SKM-1 treated with dmso at 0.1 percent for 144 hours (cell line): Measurements from ENCODE around the gene RCAN1.
A peak's percentile ranks its signal among the peaks of the same experiment; 100 is the strongest.

Experiments
- DNase-seq: peaks from one replicate; lab custom pipeline; 2025; ENCODE audit not compliant: unreplicated experiment; lab: John Stamatoyannopoulos, UW

RCAN1 gene

GRCh38 chr21:34544032-34544496 is 70.8 kb downstream of the RCAN1 start:
- DNase-seq = peak; percentile 54

GRCh38 chr21:34543017-34543416 is 71.9 kb downstream of the RCAN1 start:
- no peak for DNase-seq

DNA sequence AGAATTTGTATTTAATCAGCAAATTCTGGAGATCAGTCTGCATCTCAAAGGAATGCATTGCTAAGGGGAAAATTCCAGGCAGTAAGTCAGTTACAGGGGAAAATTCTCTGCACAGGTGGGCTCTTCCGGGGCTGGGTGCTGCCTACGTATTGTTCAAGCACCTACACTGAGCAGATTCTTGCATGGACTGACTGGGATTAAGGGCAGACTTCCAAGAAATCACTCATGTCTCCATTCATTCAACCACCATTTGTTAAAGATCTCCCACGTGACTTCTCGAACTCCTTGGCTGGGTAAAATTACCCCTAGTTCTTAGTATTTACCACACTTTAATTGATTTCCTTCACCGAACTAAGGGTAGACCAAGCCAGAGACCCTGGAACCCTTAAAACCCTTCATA is 74.7 kb downstream of the RCAN1 start:
- no peak for DNase-seq

DNA sequence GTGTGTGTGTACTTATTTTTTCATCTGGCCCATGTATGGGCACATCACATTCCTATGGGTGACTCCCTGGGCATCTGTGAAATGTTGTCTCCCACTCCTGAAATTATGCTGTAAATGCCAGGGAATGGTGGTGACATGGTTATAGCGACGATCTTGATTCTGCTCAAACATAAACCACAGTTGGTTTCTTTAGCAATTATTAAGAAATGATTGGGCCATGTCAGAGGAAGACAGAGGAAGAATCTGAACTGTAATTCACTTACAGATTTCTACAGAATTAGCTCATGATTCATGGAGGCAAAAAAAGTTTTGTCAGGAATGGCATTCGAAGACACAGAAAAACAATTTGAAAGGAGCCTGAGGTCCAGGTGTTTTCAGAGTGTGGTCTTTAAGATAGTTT is 77.1 kb downstream of the RCAN1 start:
- no peak for DNase-seq

- no peak for DNase-seq
Measured at GRCh38 chr21:34536820-34537219, 78.1 kb downstream of the RCAN1 start.

GRCh38 chr21:34536311-34536710 is 78.6 kb downstream of the RCAN1 start:
- no peak for DNase-seq

- no peak for DNase-seq
Measured at GRCh38 chr21:34535886-34536285, 79.0 kb downstream of the RCAN1 start.

GRCh38 chr21:34534522-34534921 is 80.4 kb downstream of the RCAN1 start:
- peak; percentile 58 for DNase-seq

DNA sequence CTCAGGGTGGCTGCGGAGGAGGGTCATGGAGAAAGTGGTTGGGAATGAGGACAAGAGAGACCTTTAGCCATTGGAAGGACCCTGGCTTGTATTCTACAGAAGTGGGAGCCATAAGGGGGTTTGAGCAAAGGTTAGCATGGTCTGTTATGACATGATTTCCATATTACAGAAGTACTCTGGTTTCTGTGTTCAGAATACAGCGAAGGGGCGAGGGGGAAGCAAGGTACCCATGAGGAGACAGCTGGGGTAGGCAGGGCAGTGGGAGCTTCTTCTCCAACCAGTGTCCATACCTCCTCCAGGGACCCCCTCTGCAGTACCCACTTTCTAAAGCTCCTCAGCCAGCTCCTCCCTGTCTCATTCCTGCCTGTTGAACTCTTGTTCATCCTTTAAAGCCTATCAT is 81.0 kb downstream of the RCAN1 start:
- DNase-seq = no peak

GRCh38 chr21:34531399-34531798 is 83.5 kb downstream of the RCAN1 start:
- DNase-seq = no peak

GRCh38 chr21:34530261-34530660 is 84.7 kb downstream of the RCAN1 start:
- DNase-seq = no peak

DNA sequence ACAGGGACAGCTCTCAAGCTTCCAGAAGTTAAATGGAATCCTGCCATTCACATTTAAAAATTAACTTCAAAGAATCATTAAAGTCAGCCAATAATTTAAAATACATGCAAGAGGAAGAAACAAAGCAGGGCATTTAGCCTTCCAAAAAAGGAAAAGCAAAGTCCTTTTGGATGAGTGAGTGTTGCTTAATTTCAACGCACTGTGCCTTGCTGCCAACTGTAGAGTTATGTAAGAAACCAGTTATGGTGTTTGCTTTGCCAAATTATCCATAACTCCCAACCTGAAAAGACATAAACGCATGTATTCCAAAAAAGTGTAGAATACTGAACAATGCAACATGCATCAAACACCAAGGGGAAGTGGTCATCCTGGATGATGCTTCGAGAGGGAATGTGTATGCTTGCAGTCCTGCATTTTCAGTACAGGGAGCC is 86.8 kb downstream of the RCAN1 start:
- no peak for DNase-seq

DNA sequence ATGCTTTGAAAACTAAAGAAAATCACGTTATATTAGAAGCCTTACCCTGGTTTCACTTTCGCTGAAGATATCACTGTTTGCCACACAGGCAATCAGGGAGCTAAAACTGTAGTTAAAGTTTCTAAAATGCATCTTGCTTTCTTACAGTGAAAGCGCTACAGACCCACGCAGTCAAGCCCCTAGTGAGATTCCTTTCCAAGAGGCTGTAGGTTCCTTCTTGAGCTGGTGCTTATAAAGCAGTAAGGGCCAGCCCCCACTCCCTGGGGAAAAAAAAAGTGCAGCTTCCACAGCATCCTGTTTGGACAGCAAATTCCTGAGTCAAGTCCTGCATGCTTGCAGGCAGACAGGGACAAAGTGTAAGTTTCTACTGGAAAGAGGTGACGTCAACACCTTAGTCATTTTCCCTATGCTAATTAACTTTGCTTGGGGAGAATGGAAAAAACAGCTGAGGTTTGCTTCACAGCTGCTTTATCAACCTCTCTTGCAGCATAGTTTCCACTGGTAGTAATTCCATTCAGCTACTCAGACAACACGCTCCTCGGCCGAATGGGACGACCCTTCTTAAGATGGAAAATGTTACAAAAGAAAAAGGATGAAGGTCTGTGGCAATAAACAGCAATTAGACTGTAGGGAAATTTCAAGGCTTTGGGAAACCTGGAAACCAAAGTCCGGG is 88.2 kb downstream of the RCAN1 start:
- DNase-seq = no peak

DNA sequence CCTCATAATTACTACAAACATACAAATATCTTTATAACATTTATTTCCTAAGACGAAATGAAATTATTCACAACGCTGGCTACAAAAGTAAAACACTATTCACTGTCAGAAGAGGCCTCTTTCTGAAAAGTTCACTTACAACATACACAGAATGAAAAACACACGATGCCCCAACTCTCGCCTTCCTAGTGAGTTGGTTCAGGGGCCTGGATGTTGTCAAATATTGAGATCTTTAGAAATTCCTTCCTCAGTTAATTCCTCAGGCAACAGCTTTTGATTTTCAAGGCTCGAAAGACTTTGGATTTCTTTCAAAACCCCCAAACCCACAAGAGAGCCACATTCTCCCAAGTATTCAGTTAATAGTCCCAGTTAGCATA is 88.7 kb downstream of the RCAN1 start:
- DNase-seq = no peak

- no peak for DNase-seq
Measured at GRCh38 chr21:34524646-34525601, 90.0 kb downstream of the RCAN1 start.

DNA sequence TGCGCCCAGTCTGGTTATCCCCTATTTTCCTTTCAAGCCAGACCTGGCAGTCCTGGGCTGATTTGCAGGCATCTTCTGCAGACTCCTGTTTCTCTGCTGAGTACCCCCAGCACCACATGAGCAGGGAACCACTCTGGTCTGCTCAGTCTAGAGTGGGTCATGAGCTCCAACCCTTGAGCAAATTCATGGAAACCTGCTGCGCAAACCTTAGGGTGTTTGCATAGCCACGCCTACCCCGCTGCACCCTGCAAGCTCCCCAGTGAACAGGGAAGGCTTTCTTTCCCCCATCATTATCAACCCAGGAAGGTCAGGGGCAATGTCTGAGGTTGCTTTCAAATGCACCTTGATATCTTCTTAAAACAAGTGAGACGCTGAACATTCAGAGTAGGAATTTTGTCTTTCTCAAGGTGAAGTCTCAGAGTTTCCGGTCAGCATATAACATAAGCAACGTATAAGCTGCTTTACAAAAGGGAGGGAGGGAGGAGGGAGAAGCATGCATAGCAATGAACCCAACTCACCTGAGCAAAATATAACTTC is 91.8 kb downstream of the RCAN1 start:
- DNase-seq = no peak

GRCh38 chr21:34522284-34522683 is 92.6 kb downstream of the RCAN1 start:
- no peak for DNase-seq

DNA sequence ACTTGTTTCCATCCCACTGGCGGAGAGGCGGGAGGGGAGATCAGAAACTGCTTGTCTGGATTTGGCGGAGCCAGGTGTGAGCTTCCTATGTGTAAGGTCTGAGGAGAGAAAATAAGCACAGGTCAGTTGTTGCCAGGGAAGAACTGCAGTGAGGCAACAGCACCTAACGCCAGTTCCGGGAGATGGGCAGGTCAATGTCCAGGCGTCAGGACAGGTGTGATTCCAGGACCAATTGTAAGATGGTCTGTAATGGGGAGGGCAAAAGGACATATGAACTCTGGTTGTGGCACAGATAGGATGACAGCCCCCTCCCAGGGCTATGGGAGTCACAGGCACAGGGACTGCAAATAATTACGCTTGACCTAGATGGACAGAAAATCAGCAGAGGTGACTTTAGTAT is 93.4 kb downstream of the RCAN1 start:
- no peak for DNase-seq

DNA sequence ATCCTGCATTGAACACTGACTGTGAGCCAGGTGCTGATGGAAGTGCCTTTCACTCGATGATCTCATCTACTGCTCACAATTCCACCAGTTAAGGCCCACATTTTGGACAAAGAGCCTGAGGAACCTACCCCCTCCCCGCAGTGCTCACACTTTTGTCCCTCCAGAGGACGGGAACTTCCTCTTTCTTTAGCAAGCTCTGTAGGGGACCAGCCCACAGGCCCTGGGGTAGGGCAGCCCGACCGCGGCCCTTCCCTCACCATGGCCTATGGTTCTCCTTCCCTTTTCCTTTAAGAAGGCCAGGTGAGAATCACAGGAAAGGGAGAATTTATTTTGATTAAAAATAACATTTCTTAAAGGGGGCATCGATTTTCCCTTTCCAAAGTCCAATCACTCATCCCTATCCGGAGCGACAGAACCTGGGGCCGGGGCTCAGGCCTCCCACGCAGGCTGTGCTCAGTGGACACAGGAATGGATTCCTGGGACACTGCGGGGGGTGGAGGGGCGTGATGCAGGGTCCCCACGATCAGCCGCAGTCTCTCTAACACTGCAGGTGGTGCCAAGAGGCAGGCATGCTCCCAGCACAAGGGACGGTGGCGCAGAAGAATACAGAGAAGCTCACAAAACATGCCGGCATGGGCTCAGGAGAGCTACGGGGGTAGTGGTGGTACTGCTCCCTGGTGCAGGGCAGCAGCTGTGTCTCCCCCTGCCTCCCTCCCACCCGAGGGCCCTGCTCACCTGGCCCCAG is 94.0 kb downstream of the RCAN1 start:
- DNase-seq = peak; percentile 76

GRCh38 chr21:34520281-34520680 is 94.6 kb downstream of the RCAN1 start:
- DNase-seq = no peak

DNA sequence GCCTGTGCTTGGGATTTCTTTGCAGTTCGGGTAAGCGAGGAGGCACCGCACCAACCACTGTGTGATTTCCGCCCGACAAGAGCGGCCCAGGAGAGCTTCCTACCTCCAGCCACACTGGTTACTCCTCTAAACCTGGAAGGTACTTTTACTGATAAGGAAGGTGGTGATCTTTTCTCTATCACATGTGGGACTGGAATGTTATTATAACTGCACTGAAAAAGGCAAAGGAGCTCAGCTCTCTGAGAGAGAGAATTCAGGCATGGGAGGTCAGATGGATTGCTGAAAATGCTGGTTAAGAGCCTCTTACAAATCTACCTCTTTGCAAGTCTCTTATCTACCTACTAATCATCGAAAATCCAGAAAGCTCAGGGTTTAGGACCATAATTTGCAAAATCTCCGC is 95.2 kb downstream of the RCAN1 start:
- no peak for DNase-seq
